HEK293 (cell line): ENCODE results near the gene ANOS1.

Experiments used
- CTCF ChIA-PET: fragments of 350-600 bp; formaldehyde crosslinking; extraction: SDS; loops from one replicate; lab custom pipeline; 2021; ENCODE audit warnings: antibody characterized with exemption; lab: Yijun Ruan, JAX
- POLR2A ChIA-PET: fragments of 300-600 bp; formaldehyde crosslinking; extraction: SDS; loops from one replicate; lab custom pipeline; 2020; ENCODE audit warnings: antibody characterized with exemption, inconsistent platforms; lab: Yijun Ruan, JAX
- H3K27ac ChIP-seq: fragments of 200-500 bp; sonication (Bioruptor generic); 2 replicates; pipeline ENCODE4 v1.5.1; 2014; ENCODE audit warnings: low read depth, low read length, control low read depth, inconsistent platforms; ENCODE audit errors: extremely low read depth
- H3K36me3 ChIP-seq, 2 experiments: fragments of 200-500 bp in 1 of 2; sonication (Bioruptor generic) in 1 of 2; 1 replicate in 1 of 2; 2 replicates in 1 of 2; pipeline ENCODE4 v1.5.1; 2014 to 2017; ENCODE audit warnings: inconsistent platforms in 2 of 2, low read length in 2 of 2; ENCODE audit not compliant: control insufficient read depth in 2 of 2, insufficient read depth in 1 of 2
- H3K4me1 ChIP-seq: fragments of 200-500 bp; sonication (Bioruptor generic); 2 replicates; pipeline ENCODE4 v1.5.1; 2014; ENCODE audit warnings: mild to moderate bottlenecking, low read length, inconsistent platforms; ENCODE audit not compliant: control insufficient read depth, insufficient read depth
- H3K4me3 ChIP-seq: 2 replicates; pipeline ENCODE4 v1.5.1; 2011; ENCODE audit warnings: low read depth, mild to moderate bottlenecking, control low read depth, low read length, moderate library complexity
- H3K9me3 ChIP-seq: fragments of 200-500 bp; sonication (Bioruptor generic); 2 replicates; pipeline ENCODE4 v1.5.1; 2014; ENCODE audit warnings: low read depth, low read length, inconsistent platforms; ENCODE audit not compliant: control insufficient read depth, insufficient read depth
- CTCF ChIP-seq: fragments of 450-650 bp; formaldehyde crosslinking; IDR thresholded peaks from 2 replicates; pipeline ENCODE4 v1.5.1; 2016; ENCODE audit warnings: missing biosample characterization, missing genetic modification characterization
- EGR2 ChIP-seq: fragments of 450-650 bp; formaldehyde crosslinking; IDR thresholded peaks from 2 replicates; pipeline ENCODE4 v1.5.1; 2016; ENCODE audit warnings: low read depth, missing biosample characterization, missing genetic modification characterization
- MYNN ChIP-seq: fragments of 450-650 bp; formaldehyde crosslinking; IDR thresholded peaks from 2 replicates; pipeline ENCODE4 v1.5.1; 2016; ENCODE audit warnings: missing biosample characterization, missing genetic modification characterization, borderline replicate concordance
- PRDM6 ChIP-seq: fragments of 450-650 bp; formaldehyde crosslinking; IDR thresholded peaks from 2 replicates; pipeline ENCODE4 v1.5.1; 2017; ENCODE audit warnings: missing biosample characterization, missing genetic modification characterization
- REPIN1 ChIP-seq: fragments of 450-650 bp; formaldehyde crosslinking; IDR thresholded peaks from 2 replicates; pipeline ENCODE4 v1.5.1; 2017; ENCODE audit warnings: missing biosample characterization, missing genetic modification characterization, low read depth
- SCRT2 ChIP-seq: fragments of 450-650 bp; formaldehyde crosslinking; IDR thresholded peaks from 2 replicates; pipeline ENCODE4 v1.5.1; 2016; ENCODE audit warnings: missing biosample characterization, missing genetic modification characterization
- SP3 ChIP-seq: fragments of 450-650 bp; formaldehyde crosslinking; IDR thresholded peaks from 2 replicates; pipeline ENCODE4 v1.5.1; 2016; ENCODE audit warnings: missing biosample characterization, missing genetic modification characterization
- ZBTB10 ChIP-seq: fragments of 450-650 bp; formaldehyde crosslinking; IDR thresholded peaks from 2 replicates; pipeline ENCODE4 v1.5.1; 2016; ENCODE audit warnings: missing biosample characterization, missing genetic modification characterization
- ZBTB20 ChIP-seq: fragments of 450-650 bp; formaldehyde crosslinking; IDR thresholded peaks from 2 replicates; pipeline ENCODE4 v1.5.1; 2016; ENCODE audit warnings: missing biosample characterization, missing genetic modification characterization
- ZBTB48 ChIP-seq: fragments of 450-650 bp; formaldehyde crosslinking; IDR thresholded peaks from 2 replicates; pipeline ENCODE4 v1.5.1; 2016; ENCODE audit warnings: missing biosample characterization, missing genetic modification characterization
- ZFP69B ChIP-seq: fragments of 450-650 bp; formaldehyde crosslinking; IDR thresholded peaks from 2 replicates; pipeline ENCODE4 v1.5.1; 2016; ENCODE audit warnings: missing biosample characterization, missing genetic modification characterization
- ZNF221 ChIP-seq: fragments of 450-650 bp; formaldehyde crosslinking; IDR thresholded peaks from 2 replicates; pipeline ENCODE4 v1.5.1; 2017; ENCODE audit warnings: missing biosample characterization, missing genetic modification characterization, borderline replicate concordance
- ZNF26 ChIP-seq: fragments of 450-650 bp; formaldehyde crosslinking; IDR thresholded peaks from 2 replicates; pipeline ENCODE4 v1.5.1; 2016; ENCODE audit warnings: missing biosample characterization, missing genetic modification characterization
- ZNF350 ChIP-seq: fragments of 450-650 bp; formaldehyde crosslinking; IDR thresholded peaks from 2 replicates; pipeline ENCODE4 v1.5.0; 2017; ENCODE audit warnings: missing biosample characterization, mild to moderate bottlenecking, missing genetic modification characterization
- ZNF398 ChIP-seq: fragments of 450-650 bp; formaldehyde crosslinking; IDR thresholded peaks from 2 replicates; pipeline ENCODE4 v1.5.1; 2017; ENCODE audit warnings: missing biosample characterization, missing genetic modification characterization
- ZNF426 ChIP-seq: fragments of 450-650 bp; formaldehyde crosslinking; IDR thresholded peaks from 2 replicates; pipeline ENCODE4 v1.5.1; 2017; ENCODE audit warnings: missing biosample characterization, missing genetic modification characterization, mild to moderate bottlenecking, inconsistent platforms, moderate library complexity
- ZNF48 ChIP-seq: fragments of 450-650 bp; formaldehyde crosslinking; IDR thresholded peaks from 2 replicates; pipeline ENCODE4 v1.5.1; 2016; ENCODE audit warnings: missing biosample characterization, missing genetic modification characterization
- ZNF561 ChIP-seq: fragments of 450-650 bp; IDR thresholded peaks from 2 replicates; pipeline ENCODE4 v1.5.1; 2018; ENCODE audit warnings: missing biosample characterization, missing genetic modification characterization, borderline replicate concordance
- ZNF580 ChIP-seq: fragments of 450-650 bp; formaldehyde crosslinking; IDR thresholded peaks from 2 replicates; pipeline ENCODE4 v1.5.1; 2016; ENCODE audit warnings: missing biosample characterization, missing genetic modification characterization
- ZNF623 ChIP-seq: fragments of 450-650 bp; formaldehyde crosslinking; IDR thresholded peaks from 2 replicates; pipeline ENCODE4 v1.5.1; 2016; ENCODE audit warnings: missing biosample characterization, missing genetic modification characterization
- ZNF626 ChIP-seq: fragments of 450-650 bp; sonication (Bioruptor Pico); formaldehyde crosslinking; IDR thresholded peaks from 2 replicates; pipeline ENCODE4 v1.5.1; 2018; ENCODE audit warnings: missing biosample characterization, missing genetic modification characterization, inconsistent platforms
- ZNF654 ChIP-seq: fragments of 450-650 bp; formaldehyde crosslinking; IDR thresholded peaks from 2 replicates; pipeline ENCODE4 v1.5.1; 2016; ENCODE audit warnings: low read depth, missing biosample characterization, missing genetic modification characterization
- ZNF707 ChIP-seq: fragments of 450-650 bp; formaldehyde crosslinking; IDR thresholded peaks from 2 replicates; pipeline ENCODE4 v1.5.1; 2016; ENCODE audit warnings: missing biosample characterization, missing genetic modification characterization
- ZNF747 ChIP-seq: fragments of 450-650 bp; formaldehyde crosslinking; IDR thresholded peaks from 2 replicates; pipeline ENCODE4 v1.5.1; 2016; ENCODE audit warnings: missing biosample characterization, missing genetic modification characterization
- ZNF76 ChIP-seq: fragments of 450-650 bp; formaldehyde crosslinking; IDR thresholded peaks from 2 replicates; pipeline ENCODE4; 2016; ENCODE audit warnings: low read depth, missing biosample characterization, missing genetic modification characterization, borderline replicate concordance
- ZNF785 ChIP-seq: fragments of 450-650 bp; formaldehyde crosslinking; IDR thresholded peaks from 2 replicates; pipeline ENCODE4 v1.5.1; 2016; ENCODE audit warnings: missing biosample characterization, missing genetic modification characterization
- ZNF792 ChIP-seq: fragments of 450-650 bp; formaldehyde crosslinking; IDR thresholded peaks from 2 replicates; pipeline ENCODE4 v1.5.1; 2016; ENCODE audit warnings: missing biosample characterization, missing genetic modification characterization

Gene ANOS1

GRCh38 chrX:8755813-8756212, 23.9 kb upstream of the ANOS1 start:
- Histone ChIP-seq H3K9me3 (no peaks in the 10 kb centered on the region), H3K4me1 (no peaks in the 10 kb centered on the region), H3K36me3 (no peaks in the 10 kb centered on the region), H3K27ac (no peak overlapping the region), H3K4me3 (no peak overlapping the region)
- TF ChIP-seq ZNF785 (tag by site-specific recombination) (no peak), ZBTB10 (tag by site-specific recombination) (no peak), ZNF654 (tag by site-specific recombination) (no peak), ZNF561 (tag by site-specific recombination) (no peak), SP3 (tag by site-specific recombination) (no peak), ZFP69B (no peak), REPIN1 (tag by site-specific recombination) (no peak), ZNF747 (tag by site-specific recombination) (no peak), ZNF221 (tag by site-specific recombination) (no peak), MYNN (no peak), ZNF626 (no peak), CTCF (tag by site-specific recombination) (no peak), ZNF623 (tag by site-specific recombination) (no peak), ZNF792 (tag by site-specific recombination) (no peak)
- CTCF ChIA-PET = interaction anchor here (0.6 to 0.9 kb wide), 2 partner anchors 18 to 193 kb away, joined by 3 read pairs; no protein-coding TSS in a partner anchor
- POLR2A ChIA-PET = no interaction called here

- H3K36me3 ChIP-seq = no peaks in the 10 kb centered on the region
- H3K9me3 ChIP-seq = no peaks in the 10 kb centered on the region
- no peak overlapping the region for H3K27ac ChIP-seq
- TF ChIP-seq ZNF350 (no peak), ZNF580 (tag by site-specific recombination) (no peak), EGR2 (tag by site-specific recombination) (no peak), PRDM6 (tag by site-specific recombination) (no peak), ZBTB20 (tag by site-specific recombination) (no peak), ZNF48 (tag by site-specific recombination) (no peak), ZNF76 (no peak), ZNF707 (tag by site-specific recombination) (no peak), ZBTB48 (tag by site-specific recombination) (no peak), ZNF426 (tag by site-specific recombination) (no peak), ZNF26 (no peak), SCRT2 (tag by site-specific recombination) (no peak), ZNF398 (tag by site-specific recombination) (no peak)
- ChIA-PET POLR2A (no interaction called here), CTCF (interaction anchor here (0.6 to 1.4 kb wide), 6 partner anchors 11 to 949 kb away, joined by 3 to 4 read pairs (median 3); no protein-coding TSS in a partner anchor)
- H3K4me1 ChIP-seq = no peaks in the 10 kb centered on the region
- H3K4me3 ChIP-seq = no peak overlapping the region
Measured at GRCh38 chrX:8755116-8755515, 23.2 kb upstream of the ANOS1 start.
